Measurements from ENCODE around the gene UNC13A. TPM values are rescaled to one million over a fixed set of nuclear protein-coding genes. Genes with fewer than 3 reads are reported as not detected.

The UNC13A gene
- total and polyA plus RNA-seq, 2 of the 13 experiments (the other 11 are each of a cell fraction or from before 2014, with no cell fraction given) = 0.11 to 0.45 TPM

DNA sequence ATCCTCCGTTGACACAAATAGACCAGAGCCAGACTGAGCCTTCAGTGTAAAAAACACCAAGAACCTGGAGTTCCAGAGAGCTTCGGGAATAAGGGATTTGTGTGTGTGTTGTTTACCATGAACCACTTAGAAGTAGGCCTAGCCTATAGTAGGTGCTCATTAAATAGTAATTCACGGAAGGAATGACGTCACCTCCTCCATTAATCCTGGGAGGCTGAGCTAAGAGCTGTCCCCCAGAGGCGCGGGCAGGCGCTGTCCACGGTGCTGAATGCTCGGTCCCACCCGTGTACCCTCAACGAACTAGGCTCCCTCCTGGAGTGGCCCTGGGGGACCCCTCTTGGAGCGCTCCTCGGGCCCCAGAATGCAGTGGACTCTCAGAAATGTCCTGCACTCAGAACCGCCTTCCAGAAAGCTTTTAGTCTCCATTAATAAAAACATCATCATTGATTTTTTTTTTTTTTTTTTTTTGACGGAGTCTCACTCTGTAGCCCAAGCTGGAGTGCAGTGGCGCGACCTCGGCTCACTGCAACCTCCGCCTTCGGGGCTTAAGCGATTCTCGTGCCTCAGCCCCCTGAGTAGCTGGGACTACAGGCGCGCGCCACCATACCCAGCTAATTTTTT, 6.5 kb downstream of the UNC13A start:
- Histone ChIP-seq H3K79me2 (ENCODE audit: insufficient read depth, low read length) (no peaks in the 10 kb centered on the region), H3K9me3 (ENCODE audit: low read length) (no peaks in the 10 kb centered on the region), H3K36me3 (replicated peaks in 1 of 2; ENCODE audit: control insufficient read depth in 1 of 2, insufficient read depth in 2 of 2, low read length in 2 of 2) (no peaks in the 10 kb centered on the region), H2AFZ (ENCODE audit: low read length) (no peak overlapping the region), H3K4me1 (ENCODE audit: insufficient read depth, low read length) (no peaks in the 10 kb centered on the region), H3K27me3 (ENCODE audit: control insufficient read depth in 1 of 2, insufficient read depth in 2 of 2, low read length in 2 of 2) (peaks cover 3 to 12% of the 10 kb centered on the region in 2 experiments; a peak in 3 of 5 replicates), H4K20me1 (ENCODE audit: insufficient read depth, low read length) (no peaks in the 10 kb centered on the region), H3K9ac (ENCODE audit: insufficient read depth, low read depth, low read length) (no peak overlapping the region), H3K4me2 (ENCODE audit: low read depth, low read length) (no peak overlapping the region), H3K4me3 (replicated peaks in 1 of 3; ENCODE audit: insufficient read depth in 1 of 3, low read depth in 2 of 3, low read length in 3 of 3) (no peak overlapping the region), H3K27ac (ENCODE audit: extremely low read length, insufficient read depth, low read length) (no peak overlapping the region)
- ChIA-PET POLR2A (no interaction called here), CTCF (ENCODE audit: low intra/inter-chr PET ratio, low total read pairs) (no interaction called here)
- FAIRE-seq (no peak), ATAC-seq (peak; percentile 47; the same call in 1 of the 3 replicates), DNase-seq (ENCODE audit: low spot score) (no peak)
- BruUV-seq (replicated peaks) = no TSS peak
- intact Hi-C loops (cut with micrococcal nuclease; ENCODE audit: unreplicated experiment) = no loop called here
- in situ Hi-C loops (cut with HindIII; ENCODE audit: extremely low pct_ligation_motif_present, low pct_unique_long_range_greater_than_20kb) = no loop called here
- 37% methylated on average over 17 of the region's 25 CpGs for WGBS (ENCODE audit: low lambda C conversion rate)
- TF ChIP-seq ZNF501 (CRISPR knock-in tag; IDR thresholded peaks at IDR 0.05) (no peak), ZNF432 (CRISPR knock-in tag; IDR thresholded peaks at IDR 0.05; ENCODE audit: borderline replicate concordance) (no peak), ZNF816 (CRISPR knock-in tag; IDR thresholded peaks at IDR 0.05; ENCODE audit: borderline replicate concordance) (0 out of 2 replicates have a peak, but pooled peaks have one; percentile 38), ERF (CRISPR knock-in tag; IDR thresholded peaks at IDR 0.05) (no peak), PHB2 (IDR thresholded peaks at IDR 0.05; ENCODE audit: partially characterized antibody) (no peak), ZKSCAN1 (IDR thresholded peaks at IDR 0.05; ENCODE audit: low read length) (no peak), ZNF691 (CRISPR knock-in tag; IDR thresholded peaks at IDR 0.05; ENCODE audit: borderline replicate concordance, low read depth) (no peak), FLYWCH1 (CRISPR knock-in tag; IDR thresholded peaks at IDR 0.05) (no peak), ZNF451 (CRISPR knock-in tag; IDR thresholded peaks at IDR 0.05) (no peak), ZNF841 (CRISPR knock-in tag; IDR thresholded peaks at IDR 0.05; ENCODE audit: borderline replicate concordance) (no peak), ETV5 (CRISPR knock-in tag; IDR thresholded peaks at IDR 0.05; ENCODE audit: borderline replicate concordance) (no peak)
- TF ChIP-seq, protein P1, sequence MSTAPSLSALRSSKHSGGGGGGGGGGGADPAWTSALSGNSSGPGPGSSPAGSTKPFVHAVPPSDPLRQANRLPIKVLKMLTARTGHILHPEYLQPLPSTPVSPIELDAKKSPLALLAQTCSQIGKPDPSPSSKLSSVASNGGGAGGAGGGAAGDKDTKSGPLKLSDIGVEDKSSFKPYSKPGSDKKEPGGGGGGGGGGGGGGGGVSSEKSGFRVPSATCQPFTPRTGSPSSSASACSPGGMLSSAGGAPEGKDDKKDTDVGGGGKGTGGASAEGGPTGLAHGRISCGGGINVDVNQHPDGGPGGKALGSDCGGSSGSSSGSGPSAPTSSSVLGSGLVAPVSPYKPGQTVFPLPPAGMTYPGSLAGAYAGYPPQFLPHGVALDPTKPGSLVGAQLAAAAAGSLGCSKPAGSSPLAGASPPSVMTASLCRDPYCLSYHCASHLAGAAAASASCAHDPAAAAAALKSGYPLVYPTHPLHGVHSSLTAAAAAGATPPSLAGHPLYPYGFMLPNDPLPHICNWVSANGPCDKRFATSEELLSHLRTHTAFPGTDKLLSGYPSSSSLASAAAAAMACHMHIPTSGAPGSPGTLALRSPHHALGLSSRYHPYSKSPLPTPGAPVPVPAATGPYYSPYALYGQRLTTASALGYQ (CRISPR knock-in tag; IDR thresholded peaks at IDR 0.05) = no peak
- TF ChIP-seq, protein P2, sequence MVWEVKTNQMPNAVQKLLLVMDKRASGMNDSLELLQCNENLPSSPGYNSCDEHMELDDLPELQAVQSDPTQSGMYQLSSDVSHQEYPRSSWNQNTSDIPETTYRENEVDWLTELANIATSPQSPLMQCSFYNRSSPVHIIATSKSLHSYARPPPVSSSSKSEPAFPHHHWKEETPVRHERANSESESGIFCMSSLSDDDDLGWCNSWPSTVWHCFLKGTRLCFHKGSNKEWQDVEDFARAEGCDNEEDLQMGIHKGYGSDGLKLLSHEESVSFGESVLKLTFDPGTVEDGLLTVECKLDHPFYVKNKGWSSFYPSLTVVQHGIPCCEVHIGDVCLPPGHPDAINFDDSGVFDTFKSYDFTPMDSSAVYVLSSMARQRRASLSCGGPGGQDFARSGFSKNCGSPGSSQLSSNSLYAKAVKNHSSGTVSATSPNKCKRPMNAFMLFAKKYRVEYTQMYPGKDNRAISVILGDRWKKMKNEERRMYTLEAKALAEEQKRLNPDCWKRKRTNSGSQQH (CRISPR knock-in tag; IDR thresholded peaks at IDR 0.05; ENCODE audit: low read depth) = 0 out of 2 replicates have a peak, but pooled peaks have one; percentile 52
- TF ChIP-seq, protein P3, sequence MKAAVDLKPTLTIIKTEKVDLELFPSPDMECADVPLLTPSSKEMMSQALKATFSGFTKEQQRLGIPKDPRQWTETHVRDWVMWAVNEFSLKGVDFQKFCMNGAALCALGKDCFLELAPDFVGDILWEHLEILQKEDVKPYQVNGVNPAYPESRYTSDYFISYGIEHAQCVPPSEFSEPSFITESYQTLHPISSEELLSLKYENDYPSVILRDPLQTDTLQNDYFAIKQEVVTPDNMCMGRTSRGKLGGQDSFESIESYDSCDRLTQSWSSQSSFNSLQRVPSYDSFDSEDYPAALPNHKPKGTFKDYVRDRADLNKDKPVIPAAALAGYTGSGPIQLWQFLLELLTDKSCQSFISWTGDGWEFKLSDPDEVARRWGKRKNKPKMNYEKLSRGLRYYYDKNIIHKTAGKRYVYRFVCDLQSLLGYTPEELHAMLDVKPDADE (CRISPR knock-in tag; IDR thresholded peaks at IDR 0.05) = no peak

All from HepG2 (cell line).